ENCODE measurements around the gene RASSF6. TPM values are rescaled to one million over a fixed set of nuclear protein-coding genes. Genes with fewer than 3 reads are reported as not detected.
"Not testable (repeated sequence)": the region's sequence is repeated elsewhere in the genome, so short reads cannot be mapped to it uniquely, and the experiment has no call there.

Gene RASSF6
- total RNA-seq, 2 experiments from 2014 or later, result not detected

DNA sequence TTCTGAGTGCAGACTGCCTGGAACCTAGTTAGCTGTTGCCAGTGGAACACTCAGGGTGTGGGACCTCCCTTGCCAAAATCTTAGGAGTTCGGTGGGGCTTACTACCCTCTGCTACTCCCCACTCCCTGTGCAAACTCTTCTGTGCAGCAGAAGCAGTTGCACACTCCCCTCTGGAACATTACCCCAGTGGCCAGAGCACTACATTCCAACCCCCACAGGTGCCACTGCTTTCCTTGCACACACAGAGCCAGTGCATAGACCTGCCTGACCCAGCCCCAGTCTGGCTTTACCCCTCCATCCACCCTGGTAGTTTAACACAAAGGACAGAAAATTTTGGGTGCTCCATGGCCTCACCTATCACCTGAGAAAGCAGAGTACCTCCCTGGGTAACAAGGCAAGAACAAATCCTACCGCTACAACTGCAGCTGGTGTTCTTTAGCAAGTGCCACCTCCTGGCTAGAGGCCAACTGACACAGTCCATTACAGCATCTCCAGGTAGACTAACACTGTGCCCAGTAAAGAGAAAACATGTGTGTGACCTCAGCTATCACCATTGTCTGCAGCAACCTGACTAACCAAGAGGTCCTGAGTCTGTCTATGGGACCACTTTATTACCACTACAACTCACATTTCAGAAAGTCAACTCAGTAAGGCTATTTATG is 11.5 kb upstream of the RASSF6 start:
- Mint-ChIP-seq H3K4me3 (no peak overlapping the region), H3K27me3 (no peaks in the 10 kb centered on the region), H3K4me1 (no peaks in the 10 kb centered on the region), H3K27ac (no peak overlapping the region), H3K9me3 (ENCODE audit: low read depth) (no peaks in the 10 kb centered on the region), H3K36me3 (no peaks in the 10 kb centered on the region)
- CTCF ChIA-PET, result no interaction called here
- DNase-seq (no peak), ATAC-seq (no peak)

DNA sequence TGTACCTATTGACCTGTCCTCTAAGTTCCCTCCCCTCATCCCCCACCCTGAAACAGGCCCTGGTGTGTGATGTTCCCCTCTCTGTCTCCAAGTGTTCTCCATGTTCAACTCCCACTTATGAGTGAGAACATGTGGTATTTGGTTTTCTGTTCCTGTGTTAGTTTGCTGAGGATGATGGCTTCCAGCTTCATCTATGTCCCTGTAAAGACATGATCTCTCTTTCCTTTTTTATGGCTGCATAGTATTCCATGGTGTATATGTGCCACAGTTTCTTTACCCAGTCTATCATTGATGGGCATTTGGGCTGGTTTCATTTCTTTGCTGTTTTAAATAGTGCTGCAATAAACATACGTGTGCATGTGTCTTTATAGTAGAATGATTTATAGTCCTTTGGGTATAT is 8.6 kb upstream of the RASSF6 start:
- H3K36me3 Mint-ChIP-seq; H3K4me1 Mint-ChIP-seq; CTCF ChIA-PET; DNase-seq; H3K4me3 Mint-ChIP-seq; H3K27me3 Mint-ChIP-seq; H3K9me3 Mint-ChIP-seq (ENCODE audit: low read depth); H3K27ac Mint-ChIP-seq; ATAC-seq: not testable (repeated sequence)

DNA sequence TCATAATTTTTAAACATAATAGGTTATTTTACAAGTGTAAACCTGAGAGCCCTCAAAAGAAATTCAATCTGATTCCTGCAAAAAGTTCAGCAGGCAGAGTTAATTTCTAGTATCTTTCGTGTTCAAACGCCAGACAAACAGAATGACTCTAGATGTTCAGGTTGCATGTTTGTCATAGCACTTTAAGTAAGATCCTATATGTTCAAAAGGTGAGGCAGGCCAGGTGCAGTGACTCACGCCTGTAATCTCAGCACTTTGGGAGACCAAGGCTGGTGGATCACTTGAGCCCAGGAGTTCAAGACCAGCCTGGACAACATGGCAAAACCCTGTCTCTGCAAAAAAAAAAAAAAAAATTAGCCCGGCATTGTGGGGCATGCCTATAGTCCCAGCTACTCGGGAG is 1.1 kb upstream of the RASSF6 start:
- Mint-ChIP-seq H3K4me1 (peaks cover 7% of the 10 kb centered on the region), H3K27me3 (peaks cover 14% of the 10 kb centered on the region), H3K4me3 (no peak overlapping the region), H3K36me3 (no peaks in the 10 kb centered on the region), H3K9me3 (ENCODE audit: low read depth) (no peaks in the 10 kb centered on the region), H3K27ac (no peak overlapping the region)
- CTCF ChIA-PET, result interaction anchor here (0.7 to 1.2 kb wide), 2 partner anchors 32 to 602 kb away, joined by 3 read pairs; no protein-coding TSS in a partner anchor
- no peak for ATAC-seq
- no peak for DNase-seq

DNA sequence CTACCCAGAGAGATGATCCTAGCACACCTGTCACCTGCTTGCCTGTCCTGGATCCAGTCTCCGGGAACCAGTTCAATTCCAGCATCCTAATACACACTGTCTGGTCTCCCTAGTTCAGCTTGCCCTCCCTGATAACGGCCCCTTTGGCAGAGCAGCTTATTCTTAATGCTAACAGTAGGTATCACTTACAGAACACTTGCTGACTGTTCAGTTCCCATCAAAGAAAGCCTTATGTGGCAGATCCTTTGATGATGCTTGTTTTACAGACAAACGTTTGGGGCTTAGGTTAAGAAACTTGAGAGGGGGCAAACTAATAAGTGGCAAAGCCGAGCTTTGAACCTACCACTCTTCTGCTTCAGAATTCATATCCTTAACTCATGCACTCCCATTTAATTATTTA is 890 bp downstream of the RASSF6 start:
- no peak overlapping the region for H3K4me3 Mint-ChIP-seq
- DNase-seq, result no peak
- CTCF ChIA-PET, result no interaction called here

DNA sequence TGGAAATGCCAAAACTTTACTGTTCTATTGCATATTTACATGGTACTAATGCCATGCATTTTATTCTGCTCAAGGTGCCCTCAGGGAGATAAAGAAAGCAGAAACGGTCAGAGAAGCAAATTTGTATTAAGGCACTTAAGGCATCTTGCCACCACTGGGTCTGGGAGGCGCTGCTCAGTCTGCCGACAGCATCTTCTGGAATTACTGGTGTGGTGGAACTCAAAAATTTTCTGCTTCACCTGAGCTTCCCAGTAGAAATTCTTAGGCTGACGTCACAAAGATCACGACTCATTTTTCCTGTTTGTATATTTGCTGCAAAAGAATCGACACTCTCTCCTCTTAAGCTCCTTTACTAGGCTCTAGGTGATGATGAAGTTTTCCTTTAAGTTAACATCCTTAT is 3.0 kb downstream of the RASSF6 start:
- ATAC-seq (no peak), DNase-seq (no peak)
- Mint-ChIP-seq H3K9me3 (ENCODE audit: low read depth) (no peaks in the 10 kb centered on the region), H3K27ac (no peak overlapping the region), H3K36me3 (no peaks in the 10 kb centered on the region), H3K27me3 (peaks cover 14% of the 10 kb centered on the region), H3K4me3 (no peak overlapping the region), H3K4me1 (peaks cover 7% of the 10 kb centered on the region)
- CTCF ChIA-PET, result no interaction called here

More for the DNA sequence above, 890 bp downstream of the RASSF6 start:
- H3K27me3 Mint-ChIP-seq, result peaks cover 14% of the 10 kb centered on the region
- H3K4me1 Mint-ChIP-seq, result peaks cover 7% of the 10 kb centered on the region
- no peak for ATAC-seq
- H3K9me3 Mint-ChIP-seq (ENCODE audit: low read depth), result no peaks in the 10 kb centered on the region
- H3K27ac Mint-ChIP-seq, result no peak overlapping the region
- no peaks in the 10 kb centered on the region for H3K36me3 Mint-ChIP-seq

DNA sequence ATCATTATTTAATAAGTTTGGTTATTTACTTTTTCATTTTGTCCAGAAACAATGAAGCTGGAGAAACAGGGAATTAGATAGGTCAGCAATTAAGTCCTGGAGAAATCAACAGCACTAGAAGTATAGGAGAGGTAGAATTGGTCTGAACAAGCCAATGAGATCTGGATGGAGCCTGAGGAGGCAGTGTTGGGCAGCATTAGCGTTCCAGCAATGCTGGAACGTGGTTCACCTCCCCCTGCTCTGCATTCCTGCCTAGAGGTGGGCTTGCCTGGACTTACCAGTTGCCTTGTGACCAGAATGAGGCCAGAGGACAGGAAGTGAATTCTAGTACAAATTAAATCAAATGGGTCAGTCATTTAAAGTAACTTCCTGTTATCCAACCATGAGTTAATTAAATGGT is 4.6 kb downstream of the RASSF6 start:
- no peak overlapping the region for H3K27ac Mint-ChIP-seq
- H3K36me3 Mint-ChIP-seq, result no peaks in the 10 kb centered on the region
- ATAC-seq, result no peak
- peaks cover 5% of the 10 kb centered on the region for H3K4me1 Mint-ChIP-seq
- CTCF ChIA-PET, result no interaction called here
- no peaks in the 10 kb centered on the region for H3K9me3 Mint-ChIP-seq (ENCODE audit: low read depth)
- H3K27me3 Mint-ChIP-seq, result peaks cover 10% of the 10 kb centered on the region
- no peak for DNase-seq
- H3K4me3 Mint-ChIP-seq, result no peak overlapping the region

DNA sequence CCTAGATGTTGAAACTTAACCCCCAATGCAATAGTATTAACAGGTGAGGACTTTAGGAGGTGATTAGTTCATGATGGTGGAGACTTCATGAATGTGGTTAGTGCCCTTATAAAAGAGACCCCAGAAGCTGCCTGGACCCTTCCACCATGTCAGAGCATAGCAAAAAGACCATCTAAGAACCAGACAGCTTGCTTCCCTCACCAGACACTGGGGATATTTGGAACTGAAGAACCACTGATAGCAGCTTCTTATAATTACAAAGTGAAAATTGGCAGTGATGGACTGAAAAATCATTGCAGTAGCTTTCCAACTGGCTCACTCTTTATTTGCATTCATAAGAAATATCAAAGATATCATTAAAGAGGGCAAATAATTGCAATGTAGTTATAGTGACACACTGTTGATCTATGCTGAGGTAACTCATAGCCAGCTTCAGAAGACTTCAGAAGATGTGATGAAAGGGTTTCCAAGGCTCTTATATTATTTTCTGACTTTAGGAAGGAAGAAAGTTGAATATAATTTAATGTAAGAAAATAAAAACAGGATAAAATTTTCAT is 5.8 kb downstream of the RASSF6 start:
- ATAC-seq (no peak), DNase-seq (no peak)
- Mint-ChIP-seq H3K27me3 (peaks cover 4% of the 10 kb centered on the region), H3K36me3 (no peaks in the 10 kb centered on the region), H3K27ac (no peak overlapping the region), H3K4me3 (no peak overlapping the region), H3K4me1 (no peaks in the 10 kb centered on the region), H3K9me3 (ENCODE audit: low read depth) (no peaks in the 10 kb centered on the region)
- CTCF ChIA-PET, result interaction anchor here (1.1 kb wide), 1 partner anchor 15 kb away, joined by 3 read pairs; no protein-coding TSS in a partner anchor

DNA sequence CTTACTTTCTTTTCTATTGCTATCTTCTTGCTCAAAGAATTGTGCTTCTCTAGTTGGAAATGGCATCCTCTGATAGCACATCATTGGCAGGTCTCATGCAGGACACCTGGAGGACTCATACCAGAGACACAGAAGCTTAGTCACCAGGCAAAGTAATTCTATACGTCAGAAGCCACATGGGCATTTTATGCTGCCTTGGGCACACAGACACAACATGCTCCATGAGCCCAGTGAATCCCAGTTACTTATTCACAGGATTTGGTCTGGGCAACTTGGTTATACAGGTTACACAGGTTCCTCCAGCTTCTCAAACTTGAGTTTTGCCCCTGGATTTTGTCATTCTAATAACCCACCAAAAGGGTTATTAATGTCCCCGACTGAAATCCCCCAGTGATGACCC is 7.1 kb downstream of the RASSF6 start:
- Mint-ChIP-seq H3K27me3 (peaks cover 4% of the 10 kb centered on the region), H3K9me3 (ENCODE audit: low read depth) (no peaks in the 10 kb centered on the region), H3K27ac (no peak overlapping the region), H3K4me3 (no peak overlapping the region), H3K4me1 (no peaks in the 10 kb centered on the region), H3K36me3 (no peaks in the 10 kb centered on the region)
- CTCF ChIA-PET, result no interaction called here
- ATAC-seq (no peak), DNase-seq (no peak)

DNA sequence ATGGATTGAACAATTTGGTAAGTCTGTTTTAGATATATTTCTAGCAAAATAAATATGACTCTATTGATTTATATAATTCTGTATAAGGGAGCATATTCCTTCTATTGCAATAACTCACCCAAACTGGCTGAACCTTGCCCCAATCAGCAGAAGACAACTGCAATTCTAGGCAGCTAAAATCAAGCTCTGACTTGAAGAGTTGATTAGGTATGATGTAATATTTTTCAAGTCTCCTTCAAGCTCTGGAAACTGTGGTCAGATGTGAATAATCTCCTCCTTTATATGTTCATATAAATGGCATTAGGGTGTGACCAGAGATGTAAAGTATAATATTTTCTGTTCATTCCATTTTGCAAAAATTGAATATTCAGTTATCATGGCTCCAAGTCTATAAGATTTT is 8.2 kb downstream of the RASSF6 start:
- Mint-ChIP-seq H3K4me1 (no peaks in the 10 kb centered on the region), H3K27ac (no peak overlapping the region), H3K36me3 (no peaks in the 10 kb centered on the region), H3K4me3 (no peak overlapping the region), H3K27me3 (peaks cover 4% of the 10 kb centered on the region), H3K9me3 (ENCODE audit: low read depth) (no peaks in the 10 kb centered on the region)
- no peak for ATAC-seq
- DNase-seq, result no peak
- CTCF ChIA-PET, result no interaction called here

DNA sequence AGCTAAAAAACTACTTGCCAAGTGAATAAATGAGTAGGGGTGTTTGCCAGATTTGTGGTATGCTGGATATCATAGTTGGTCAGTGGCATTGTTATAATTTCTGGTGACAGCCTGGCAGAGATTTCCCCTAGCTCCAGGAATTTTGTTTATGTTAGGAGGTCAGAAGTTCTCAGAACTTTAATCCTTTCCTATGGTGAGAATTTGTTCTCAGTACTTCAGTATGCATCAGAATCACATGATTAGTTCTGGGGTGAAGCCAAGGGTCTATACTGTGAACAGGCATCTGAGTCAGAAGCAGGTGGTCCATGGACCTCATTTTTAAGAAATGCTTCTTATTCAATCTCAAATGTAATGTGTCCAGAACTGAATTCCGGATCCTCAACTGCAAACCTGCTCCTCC is 10.5 kb downstream of the RASSF6 start:
- Mint-ChIP-seq H3K36me3 (no peaks in the 10 kb centered on the region), H3K4me3 (no peak overlapping the region), H3K27me3 (peaks cover 4% of the 10 kb centered on the region), H3K4me1 (peaks cover 3% of the 10 kb centered on the region), H3K9me3 (ENCODE audit: low read depth) (no peaks in the 10 kb centered on the region), H3K27ac (no peak overlapping the region)
- ATAC-seq (no peak), DNase-seq (no peak)
- CTCF ChIA-PET, result interaction anchor here (1.4 kb wide), 1 partner anchor 36 kb away, joined by 3 read pairs; no protein-coding TSS in a partner anchor

DNA sequence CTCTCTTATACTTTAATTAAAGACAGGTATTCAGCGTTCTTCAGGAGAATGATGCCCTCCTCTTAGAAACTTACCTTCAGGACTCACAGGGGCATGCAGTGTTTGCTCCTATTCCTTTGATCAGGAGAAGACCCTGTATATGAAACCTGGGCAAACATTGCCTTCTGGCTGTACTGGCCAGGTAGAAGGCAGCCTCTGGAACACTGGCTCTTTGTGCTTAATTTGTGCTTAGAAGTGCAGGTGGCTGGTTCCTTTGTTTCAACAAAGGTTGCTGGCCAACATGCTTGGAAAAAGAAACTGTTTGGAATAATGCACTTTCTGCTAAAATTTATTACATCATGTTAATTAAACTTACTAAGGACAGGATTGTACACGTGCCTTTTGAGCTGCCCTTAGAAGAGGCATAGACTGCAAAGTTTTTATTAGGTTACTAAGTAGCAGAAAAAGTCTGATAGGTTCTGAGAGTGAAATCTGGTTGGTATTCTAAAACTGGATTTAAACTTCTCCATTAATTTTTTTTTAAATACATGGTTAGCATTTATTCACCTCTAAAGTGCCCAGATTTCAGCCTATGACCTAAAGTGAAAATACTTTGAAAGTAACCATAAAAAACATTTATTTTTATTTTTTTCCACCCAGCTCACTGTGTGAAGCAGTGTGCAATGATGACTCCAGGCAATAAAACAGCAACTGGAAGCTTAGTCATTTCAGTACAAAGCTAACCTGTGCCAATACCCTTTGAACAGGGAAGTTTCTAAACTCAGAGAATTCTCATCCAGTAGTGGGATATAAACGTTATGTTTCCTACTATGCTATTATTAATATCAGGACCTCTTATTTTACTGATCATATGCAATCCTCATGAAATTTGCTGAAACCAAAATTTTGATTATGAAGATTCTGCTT is 11.3 kb downstream of the RASSF6 start:
- H3K27me3 Mint-ChIP-seq, result peaks cover 4% of the 10 kb centered on the region
- peaks cover 3% of the 10 kb centered on the region for H3K4me1 Mint-ChIP-seq
- CTCF ChIA-PET, result interaction anchor here (1.4 kb wide), 1 partner anchor 35 kb away, joined by 3 read pairs; no protein-coding TSS in a partner anchor
- no peak overlapping the region for H3K27ac Mint-ChIP-seq
- ATAC-seq, result no peak
- DNase-seq, result no peak
- no peaks in the 10 kb centered on the region for H3K36me3 Mint-ChIP-seq
- H3K9me3 Mint-ChIP-seq (ENCODE audit: low read depth), result no peaks in the 10 kb centered on the region
- H3K4me3 Mint-ChIP-seq, result no peak overlapping the region

DNA sequence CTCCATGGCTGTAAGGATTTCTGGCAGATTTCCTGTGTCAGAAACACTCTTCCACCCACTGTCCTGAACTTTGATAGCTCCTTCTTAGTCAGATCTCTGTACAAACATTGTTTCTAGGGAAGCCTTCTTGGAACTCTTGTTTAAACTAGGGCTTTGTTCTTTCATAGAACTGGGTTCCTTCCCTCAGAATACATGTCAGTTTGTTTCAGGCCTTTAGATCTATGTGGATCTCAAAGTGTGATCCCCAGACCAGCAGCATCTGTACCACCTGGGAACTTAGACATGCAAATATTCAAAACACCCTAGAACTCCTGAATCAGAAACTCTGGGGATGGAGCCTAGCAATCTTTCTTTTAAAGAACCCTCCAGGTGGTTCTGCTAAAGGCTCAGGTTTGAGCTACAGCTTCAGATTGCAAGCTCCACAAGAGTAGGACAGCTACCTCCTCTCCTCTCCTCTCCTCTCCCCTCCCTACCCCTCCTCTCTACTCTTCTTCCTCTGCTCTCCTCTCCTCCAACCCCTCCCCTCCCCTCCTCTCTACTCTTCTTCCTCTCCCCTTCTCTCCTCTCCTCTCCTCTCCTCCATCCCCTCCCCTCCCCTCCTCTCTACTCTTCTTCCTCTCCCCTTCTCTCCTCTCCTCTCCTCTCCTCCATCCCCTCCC is 12.7 kb downstream of the RASSF6 start:
- Mint-ChIP-seq H3K36me3 (no peaks in the 10 kb centered on the region), H3K4me1 (peaks cover 3% of the 10 kb centered on the region), H3K4me3 (no peak overlapping the region), H3K27ac (no peak overlapping the region), H3K27me3 (peaks cover 4% of the 10 kb centered on the region), H3K9me3 (ENCODE audit: low read depth) (no peaks in the 10 kb centered on the region)
- ATAC-seq, result no peak
- DNase-seq, result no peak
- CTCF ChIA-PET, result no interaction called here

DNA sequence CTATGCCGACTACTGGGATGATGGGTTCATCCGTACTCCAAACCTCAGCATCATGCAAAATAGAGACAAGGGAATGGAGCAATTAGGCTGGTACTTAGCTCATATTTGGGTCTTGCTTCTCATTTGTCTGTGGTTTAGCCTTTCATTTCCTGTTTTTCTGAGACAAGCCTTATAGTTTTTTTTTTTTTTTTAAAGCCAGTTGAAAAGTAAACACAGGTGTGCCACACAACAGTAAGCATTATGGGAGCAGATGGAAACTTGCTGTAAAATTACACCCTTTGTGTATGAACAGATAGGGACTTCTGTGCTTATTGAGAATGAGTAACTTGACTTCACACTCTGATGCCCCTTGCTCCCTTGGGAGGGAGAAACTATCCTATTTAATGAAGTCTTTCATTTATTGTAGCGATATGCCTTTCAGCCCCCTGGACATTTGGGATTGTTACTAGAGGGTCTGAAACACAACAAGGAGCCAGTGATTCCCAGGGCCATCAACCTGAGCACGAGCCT is 13.7 kb downstream of the RASSF6 start:
- no peak for ATAC-seq
- Mint-ChIP-seq H3K4me3 (no peak overlapping the region), H3K36me3 (no peaks in the 10 kb centered on the region), H3K4me1 (peaks cover 3% of the 10 kb centered on the region), H3K27me3 (peaks cover 4% of the 10 kb centered on the region), H3K27ac (no peak overlapping the region), H3K9me3 (ENCODE audit: low read depth) (no peaks in the 10 kb centered on the region)
- CTCF ChIA-PET, result no interaction called here
- DNase-seq, result no peak
